Lower leg skin (tissue), 4 donors: ENCODE measurements around the gene ATP1B2. TPM values are rescaled to one million over a fixed set of nuclear protein-coding genes. Genes with fewer than 3 reads are reported as not detected.

Experiments used
- DNase-seq, 2 donors: peaks; one replicate each; pipeline ENCODE4 v3.0.0-alpha.2; 2019; ENCODE audit warnings: low spot score in 2 of 2
- H3K4me3 ChIP-seq: fragments of 200-600 bp; sonication (generic); 2 replicates; pipeline ENCODE4 v1.5.1; 2017; ENCODE audit warnings: mild to moderate bottlenecking, low read depth; ENCODE audit not compliant: poor library complexity, severe bottlenecking
- POLR2A ChIP-seq, 2 donors: fragments of 450-650 bp; IDR thresholded peaks; one replicate each; pipeline ENCODE4 v1.6.1; 2016 to 2017; ENCODE audit warnings: antibody characterized with exemption in 2 of 2, mild to moderate bottlenecking in 1 of 2, moderate library complexity in 1 of 2
- WGBS, 2 donors: methylation state at CpG; one replicate each; pipeline ENCODE4 v1.1.5; 2018; 5-methylcytosine and 5-hydroxymethylcytosine counted together
- intact Hi-C: fragments of 100-400 bp; cut with DNase I; formaldehyde crosslinking; loops from one replicate; pipeline ENCODE4 v1.15.0; 2023; ENCODE audit warnings: low total_unique reads
- total RNA-seq, 4 donors: library from RNA; depleted of rRNA; stranded (reverse); fragments of >200 nt; gene quantifications; one replicate each; pipeline ENCODE4 v1.1.0, GENCODE V29; 2016
- TF ChIP-seq, protein P1 (sequence below), 3 donors: fragments of 450-650 bp; IDR thresholded peaks; one replicate each; pipeline ENCODE4 v1.5.1; 2016; ENCODE audit warnings: antibody characterized with exemption in 3 of 3, mild to moderate bottlenecking in 3 of 3, moderate library complexity in 2 of 3

ATP1B2 gene
- total RNA-seq, 4 donors from 2014 or later: 0.42 to 3.0 (median 0.46) TPM; not detected in 1

DNA sequence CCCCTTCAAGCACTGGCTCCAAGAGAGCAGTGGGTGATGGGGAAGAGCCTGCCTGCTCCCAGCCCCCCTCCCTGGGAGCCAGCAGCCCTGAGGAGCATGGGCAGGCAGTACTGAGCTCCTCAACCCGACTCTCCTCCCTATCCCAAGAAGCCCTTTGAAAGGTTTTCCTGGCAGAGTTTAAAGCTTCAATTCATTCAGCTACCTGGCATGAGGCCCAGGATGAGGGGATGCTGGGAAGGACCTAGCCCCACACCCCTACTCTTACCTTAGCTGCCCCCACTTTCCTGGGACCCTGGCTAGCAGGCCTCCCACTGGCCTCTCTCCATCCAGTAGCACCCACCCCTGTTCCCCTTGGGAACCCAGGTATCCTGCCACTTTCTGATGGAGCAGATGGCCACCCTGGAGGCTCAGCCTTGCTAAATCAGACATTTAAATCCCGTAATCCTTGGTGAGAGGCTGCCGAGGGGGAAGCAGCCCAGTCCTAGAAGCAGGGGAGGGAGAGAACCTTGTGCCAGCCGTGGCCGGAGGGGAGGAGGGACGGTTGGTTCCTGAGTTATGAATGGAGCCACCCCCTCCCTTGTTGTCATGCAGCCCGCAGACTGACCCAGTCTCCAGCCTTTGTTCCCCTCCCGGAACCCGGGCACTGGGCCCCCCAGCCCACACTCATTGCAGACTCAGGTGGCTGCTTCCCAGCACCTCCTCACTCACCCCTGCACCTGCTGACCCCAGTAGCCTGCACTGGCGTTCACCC is 17.1 kb downstream of the ATP1B2 start:
- no peak for DNase-seq
- whole genome bisulfite sequencing, 2 donors: 78 to 79% methylated on average over 10 of the region's 10 CpGs
- TF ChIP-seq, protein P1, sequence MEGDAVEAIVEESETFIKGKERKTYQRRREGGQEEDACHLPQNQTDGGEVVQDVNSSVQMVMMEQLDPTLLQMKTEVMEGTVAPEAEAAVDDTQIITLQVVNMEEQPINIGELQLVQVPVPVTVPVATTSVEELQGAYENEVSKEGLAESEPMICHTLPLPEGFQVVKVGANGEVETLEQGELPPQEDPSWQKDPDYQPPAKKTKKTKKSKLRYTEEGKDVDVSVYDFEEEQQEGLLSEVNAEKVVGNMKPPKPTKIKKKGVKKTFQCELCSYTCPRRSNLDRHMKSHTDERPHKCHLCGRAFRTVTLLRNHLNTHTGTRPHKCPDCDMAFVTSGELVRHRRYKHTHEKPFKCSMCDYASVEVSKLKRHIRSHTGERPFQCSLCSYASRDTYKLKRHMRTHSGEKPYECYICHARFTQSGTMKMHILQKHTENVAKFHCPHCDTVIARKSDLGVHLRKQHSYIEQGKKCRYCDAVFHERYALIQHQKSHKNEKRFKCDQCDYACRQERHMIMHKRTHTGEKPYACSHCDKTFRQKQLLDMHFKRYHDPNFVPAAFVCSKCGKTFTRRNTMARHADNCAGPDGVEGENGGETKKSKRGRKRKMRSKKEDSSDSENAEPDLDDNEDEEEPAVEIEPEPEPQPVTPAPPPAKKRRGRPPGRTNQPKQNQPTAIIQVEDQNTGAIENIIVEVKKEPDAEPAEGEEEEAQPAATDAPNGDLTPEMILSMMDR (IDR thresholded peaks at IDR 0.05): no peak
- no peak for TF ChIP-seq POLR2A (IDR thresholded peaks at IDR 0.05)
- intact Hi-C loops: no loop called here
- H3K4me3 ChIP-seq: no peak overlapping the region

- intact Hi-C loops: no loop called here
- no peak overlapping the region for H3K4me3 ChIP-seq
- TF ChIP-seq, protein P1 (IDR thresholded peaks at IDR 0.05): no peak
- no peak for TF ChIP-seq POLR2A (IDR thresholded peaks at IDR 0.05)
- 91 to 95% methylated on average over 7 of the region's 7 CpGs for WGBS, 2 donors
- DNase-seq: no peak
Measured at GRCh38 chr17:7668482-7668881, 17.8 kb downstream of the ATP1B2 start.

GRCh38 chr17:7673239-7673638 is 22.5 kb downstream of the ATP1B2 start:
- no peak overlapping the region for H3K4me3 ChIP-seq
- WGBS, 2 donors: 94 to 98% methylated on average over 2 of the region's 2 CpGs
- TF ChIP-seq, protein P1 (IDR thresholded peaks at IDR 0.05): no peak
- no peak for TF ChIP-seq POLR2A (IDR thresholded peaks at IDR 0.05)
- DNase-seq: no peak
- intact Hi-C loops: no loop called here

- TF ChIP-seq POLR2A (IDR thresholded peaks at IDR 0.05): no peak
- TF ChIP-seq, protein P1 (IDR thresholded peaks at IDR 0.05): no peak
- 91% methylated on average over 12 to 14 of the region's 14 CpGs for WGBS, 2 donors
- H3K4me3 ChIP-seq: no peak overlapping the region
- DNase-seq: no peak
- intact Hi-C loops: no loop called here
Measured at GRCh38 chr17:7674934-7675333, 24.2 kb downstream of the ATP1B2 start.

GRCh38 chr17:7676533-7676932 is 25.8 kb downstream of the ATP1B2 start:
- DNase-seq: no peak
- WGBS, 2 donors: 88 to 95% methylated on average over 4 to 5 of the region's 5 CpGs
- no peak overlapping the region for H3K4me3 ChIP-seq
- TF ChIP-seq POLR2A (IDR thresholded peaks at IDR 0.05): no peak
- TF ChIP-seq, protein P1 (IDR thresholded peaks at IDR 0.05): no peak
- intact Hi-C loops: no loop called here
